Endothelial cell of umbilical vein (primary cell): ENCODE measurements around the gene SYNM. TPM values are rescaled to one million over a fixed set of nuclear protein-coding genes. Genes with fewer than 3 reads are reported as not detected.

Experiments used
- BruUV-seq: library from RNA; stranded (reverse); fragments of 400-500 nt; replicated peaks from 2 replicates; lab custom pipeline; 2021; lab: Mats Ljungman, UMichigan
- CTCF ChIA-PET: fragments of 300-600, 350-600 bp; sonication (Branson Sonifier 250); formaldehyde crosslinking; loops from one replicate; lab custom pipeline; 2021; ENCODE audit warnings: antibody characterized with exemption, inconsistent platforms; lab: Charles Lee
- POLR2A ChIA-PET: fragments of 300-600, 350-600 bp; sonication (Branson Sonifier 250); formaldehyde crosslinking; loops from one replicate; lab custom pipeline; 2021; ENCODE audit warnings: antibody characterized with exemption, inconsistent platforms; lab: Charles Lee
- DNase-seq: peaks from one replicate; pipeline ENCODE4 v3.0.0-alpha.2; 2011; ENCODE audit warnings: low read depth, low spot score
- FAIRE-seq: peaks from 2 replicates; lab custom pipeline; 2011; peaks lifted over from hg19 to GRCh38; lab: Jason Lieb, UNC
- H2AFZ ChIP-seq: 2 replicates; pipeline ENCODE4 v1.6.0; 2012; ENCODE audit warnings: low read depth, low read length, control low read depth, inconsistent platforms
- H3K27ac ChIP-seq: 2 replicates; pipeline ENCODE4 v1.5.1; 2011; ENCODE audit warnings: low read depth, mild to moderate bottlenecking, control low read depth, low read length, moderate library complexity; ENCODE audit not compliant: insufficient read depth
- H3K27me3 ChIP-seq, 2 experiments: 2 replicates each; pipeline versions ENCODE4 v1.6.0 to v1.6.1; 2011; ENCODE audit warnings: low read length in 2 of 2, mixed read lengths in 1 of 2; ENCODE audit not compliant: control insufficient read depth in 2 of 2, insufficient read depth in 2 of 2
- H3K36me3 ChIP-seq, 2 experiments: 2 replicates in 1 of 2; 3 replicates in 1 of 2; pipeline ENCODE4 v1.5.1; 2011; ENCODE audit warnings: low read length in 2 of 2, mild to moderate bottlenecking in 1 of 2, moderate library complexity in 1 of 2; ENCODE audit not compliant: control insufficient read depth in 2 of 2, insufficient read depth in 2 of 2; ENCODE audit errors: extremely low read depth in 1 of 2
- H3K4me1 ChIP-seq: 3 replicates; pipeline ENCODE4 v1.5.1; 2011; ENCODE audit warnings: mild to moderate bottlenecking, low read length; ENCODE audit not compliant: control insufficient read depth, insufficient read depth; ENCODE audit errors: extremely low read depth
- H3K4me2 ChIP-seq: 2 replicates; pipeline ENCODE4 v1.6.1; 2011; ENCODE audit warnings: low read length, control low read depth, mixed read lengths; ENCODE audit not compliant: insufficient read depth
- H3K4me3 ChIP-seq, 3 experiments: fragments of 200-600 bp in 1 of 3; sonication (generic), shearing (Covaris generic) in 1 of 3; replicated peaks in 1 of 3; 2 replicates each; pipeline ENCODE4 v1.5.1; 2011 to 2016; ENCODE audit warnings: control low read depth in 3 of 3, low read length in 3 of 3, mild to moderate bottlenecking in 2 of 3, inconsistent platforms in 1 of 3, low read depth in 1 of 3, moderate library complexity in 1 of 3; ENCODE audit not compliant: insufficient read depth in 1 of 3
- H3K79me2 ChIP-seq: 2 replicates; pipeline ENCODE4 v1.6.0; 2012; ENCODE audit warnings: low read length, inconsistent platforms; ENCODE audit not compliant: control insufficient read depth, insufficient read depth
- H3K9ac ChIP-seq: replicated peaks from 2 replicates; pipeline ENCODE3; 2011; ENCODE audit warnings: low read length, control low read depth; ENCODE audit not compliant: insufficient read depth; ENCODE audit errors: extremely low read depth
- H3K9me1 ChIP-seq: replicated peaks from 3 replicates; pipeline ENCODE4 v1.6.0; 2011; ENCODE audit warnings: mild to moderate bottlenecking, low read length; ENCODE audit not compliant: control insufficient read depth, insufficient read depth; ENCODE audit errors: extremely low read depth
- H3K9me3 ChIP-seq: replicated peaks from 2 replicates; pipeline ENCODE4 v1.5.1; 2012; ENCODE audit warnings: low read length, inconsistent platforms; ENCODE audit not compliant: control insufficient read depth, insufficient read depth
- H4K20me1 ChIP-seq: replicated peaks from 2 replicates; pipeline ENCODE3; 2011; ENCODE audit warnings: mild to moderate bottlenecking, low read length; ENCODE audit not compliant: control insufficient read depth, insufficient read depth; ENCODE audit errors: extremely low read depth
- EZH2 ChIP-seq: IDR thresholded peaks from 2 replicates; pipeline ENCODE4 v1.6.1; 2012; ENCODE audit warnings: borderline replicate concordance, low read depth, mild to moderate bottlenecking, moderate library complexity, low read length, inconsistent platforms; ENCODE audit not compliant: severe bottlenecking
- FOS ChIP-seq: IDR thresholded peaks from 2 replicates; pipeline ENCODE4 v1.6.1; 2011; ENCODE audit warnings: mild to moderate bottlenecking, low read length, moderate library complexity, borderline replicate concordance; ENCODE audit not compliant: insufficient read depth
- GATA2 ChIP-seq: IDR thresholded peaks from 2 replicates; pipeline ENCODE4 v1.7.0; 2011; ENCODE audit warnings: low read depth, mild to moderate bottlenecking, moderate library complexity, mixed read lengths, low read length; ENCODE audit not compliant: insufficient read length, insufficient read depth
- JUN ChIP-seq: IDR thresholded peaks from 2 replicates; pipeline ENCODE4 v1.6.1; 2011; ENCODE audit warnings: borderline replicate concordance, low read depth; ENCODE audit not compliant: insufficient read length, insufficient read depth
- MYC ChIP-seq: IDR thresholded peaks from one replicate; pipeline ENCODE4 v1.6.1; 2011; ENCODE audit warnings: mild to moderate bottlenecking, low read depth, low read length
- POLR2A ChIP-seq: IDR thresholded peaks from 2 replicates; pipeline ENCODE4 v1.6.1; 2012; ENCODE audit warnings: low read depth, mild to moderate bottlenecking, control low read depth, low read length
- POLR2AphosphoS5 ChIP-seq: IDR thresholded peaks from 2 replicates; pipeline ENCODE4 v1.6.1; 2012; ENCODE audit warnings: low read depth, mild to moderate bottlenecking, control low read depth, low read length, moderate library complexity; ENCODE audit not compliant: insufficient read depth
- dilution Hi-C: fragments of 300-500 bp; cut with MboI; formaldehyde crosslinking; loops from one replicate; pipeline ENCODE4 v1.15.0; 2019; ENCODE audit warnings: low sequenced_read_pairs; ENCODE audit not compliant: extremely low pct_ligation_motif_present
- intact Hi-C: fragments of 100-400 bp; cut with micrococcal nuclease; formaldehyde crosslinking; loops from one replicate; pipeline ENCODE4 v1.10.0; 2022
- polyA plus RNA-seq, 4 experiments: library from polyadenylated mRNA; depleted of rRNA in 3 of 4; stranded (reverse) in 3 of 4; unstranded in 1 of 4; fragments of >200 nt; gene quantifications; 2 replicates each; pipeline versions ENCODE4 v1.2.1 to v1.2.3, GENCODE V29; 2011 to 2012; ENCODE audit warnings: missing spikeins in 1 of 4
- total RNA-seq: library from RNA; stranded (reverse); gene quantifications from 2 replicates; pipeline ENCODE4 v1.2.3, GENCODE V29; 2021
- TF ChIP-seq, protein P1 (sequence below), 2 donors: IDR thresholded peaks; 1 replicate in 1 of 2; 2 replicates in 1 of 2; pipeline ENCODE4 v1.5.1; 2011; ENCODE audit warnings: low read length in 2 of 2, mild to moderate bottlenecking in 2 of 2, moderate library complexity in 2 of 2, control low read depth in 1 of 2, inconsistent platforms in 1 of 2, low read depth in 1 of 2; ENCODE audit not compliant: insufficient read depth in 1 of 2; ENCODE audit errors: extremely low read depth in 1 of 2
- TF ChIP-seq, protein P2 (sequence below): IDR thresholded peaks from 2 replicates; pipeline ENCODE4 v1.6.1; 2011; ENCODE audit not compliant: insufficient read depth, insufficient read length

SYNM gene
- total and polyA plus RNA-seq, 2 donors (not counting 3 experiments of a cell fraction or from before 2014, with no cell fraction given): 3.7 to 10.2 TPM

DNA sequence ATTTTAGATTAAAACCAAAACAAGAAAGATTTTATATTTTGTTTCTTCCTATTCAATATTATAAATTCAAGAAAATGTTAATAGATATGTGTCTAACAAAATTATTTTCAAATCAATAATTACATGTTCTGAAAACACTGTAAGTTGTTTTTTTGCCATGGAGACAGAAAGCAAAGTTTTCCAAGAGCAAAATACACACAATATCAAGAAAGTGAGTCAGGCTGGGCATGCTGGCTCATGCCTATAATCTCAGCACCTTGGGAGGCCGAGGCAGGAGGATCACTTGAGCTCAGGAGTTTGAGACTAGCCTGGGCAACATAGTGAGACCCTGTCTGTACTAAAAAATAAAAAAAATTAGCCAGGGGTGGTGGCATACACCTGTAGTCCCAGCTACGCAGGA is 72.8 kb downstream of the SYNM start:
- Histone ChIP-seq H3K27ac (peak overlapping the region; percentile 4), H3K4me2 (no peak overlapping the region), H3K36me3 (peaks cover 0 to 6% of the 10 kb centered on the region in 2 experiments), H4K20me1 (no peaks in the 10 kb centered on the region), H3K4me3 (no peak overlapping the region), H3K9me3 (no peaks in the 10 kb centered on the region), H3K4me1 (peaks cover 7% of the 10 kb centered on the region), H3K79me2 (no peaks in the 10 kb centered on the region), H3K9ac (no peak overlapping the region), H2AFZ (no peak overlapping the region), H3K9me1 (no peaks in the 10 kb centered on the region), H3K27me3 (no peaks in the 10 kb centered on the region)
- TF ChIP-seq JUN: no peak
- intact Hi-C loops (no loop called here), dilution Hi-C loops (no loop called here)
- peak; percentile 28 for DNase-seq
- no peak for FAIRE-seq
- no TSS peak for BruUV-seq
- CTCF ChIA-PET: interaction anchor here (1.4 to 2.2 kb wide), 2 partner anchors 54 to 77 kb away, joined by 4 read pairs; no protein-coding TSS in a partner anchor
- POLR2A ChIA-PET: interaction anchor here (0.5 kb wide), 1 partner anchor 13 kb away, joined by 6 read pairs; no protein-coding TSS in a partner anchor

DNA sequence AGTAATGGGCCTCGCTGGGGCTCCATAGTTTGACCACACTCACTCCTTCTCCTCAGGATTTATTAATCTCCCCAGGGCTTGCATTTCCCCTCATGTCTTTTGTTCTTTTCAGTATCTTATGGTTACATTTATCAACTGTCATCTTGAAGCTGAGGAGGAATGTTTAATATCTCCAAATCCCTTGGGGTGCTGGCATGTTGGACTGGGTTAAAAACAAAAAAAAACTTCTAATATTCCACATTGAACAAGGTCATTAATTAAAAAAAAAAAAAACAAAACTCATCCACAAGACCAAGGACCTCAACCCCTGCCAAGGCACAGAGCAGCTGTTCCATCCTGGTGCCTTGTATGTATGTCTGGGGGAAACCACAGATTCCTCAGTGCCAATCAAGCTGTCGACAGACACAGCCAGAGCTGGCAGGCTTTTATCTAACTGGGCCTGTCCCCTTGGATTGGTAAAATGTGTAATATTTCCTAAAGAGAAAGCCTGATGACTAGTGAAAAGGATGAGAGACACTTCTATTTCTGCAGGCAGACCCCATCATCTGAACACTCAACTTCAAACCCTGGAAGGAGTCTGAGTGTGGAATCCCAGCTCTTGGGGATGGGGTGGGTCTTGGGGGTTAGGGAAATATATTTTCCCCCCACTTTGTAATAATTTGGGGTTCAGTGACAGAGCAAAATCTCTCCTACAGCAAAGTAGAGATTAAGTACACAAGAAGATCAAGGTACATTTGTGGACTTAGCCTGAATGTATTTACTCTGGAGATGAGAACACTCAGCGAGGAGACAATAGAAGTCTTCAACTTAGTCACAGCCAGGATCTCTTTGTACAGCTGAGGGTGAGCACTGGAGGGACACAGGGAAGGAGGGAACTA is 75.4 kb downstream of the SYNM start:
- no peak for DNase-seq
- ChIA-PET CTCF (interaction anchor here (1.0 kb wide), 1 partner anchor 75 kb away, joined by 3 read pairs; no protein-coding TSS in a partner anchor), POLR2A (no interaction called here)
- TF ChIP-seq, protein P1, sequence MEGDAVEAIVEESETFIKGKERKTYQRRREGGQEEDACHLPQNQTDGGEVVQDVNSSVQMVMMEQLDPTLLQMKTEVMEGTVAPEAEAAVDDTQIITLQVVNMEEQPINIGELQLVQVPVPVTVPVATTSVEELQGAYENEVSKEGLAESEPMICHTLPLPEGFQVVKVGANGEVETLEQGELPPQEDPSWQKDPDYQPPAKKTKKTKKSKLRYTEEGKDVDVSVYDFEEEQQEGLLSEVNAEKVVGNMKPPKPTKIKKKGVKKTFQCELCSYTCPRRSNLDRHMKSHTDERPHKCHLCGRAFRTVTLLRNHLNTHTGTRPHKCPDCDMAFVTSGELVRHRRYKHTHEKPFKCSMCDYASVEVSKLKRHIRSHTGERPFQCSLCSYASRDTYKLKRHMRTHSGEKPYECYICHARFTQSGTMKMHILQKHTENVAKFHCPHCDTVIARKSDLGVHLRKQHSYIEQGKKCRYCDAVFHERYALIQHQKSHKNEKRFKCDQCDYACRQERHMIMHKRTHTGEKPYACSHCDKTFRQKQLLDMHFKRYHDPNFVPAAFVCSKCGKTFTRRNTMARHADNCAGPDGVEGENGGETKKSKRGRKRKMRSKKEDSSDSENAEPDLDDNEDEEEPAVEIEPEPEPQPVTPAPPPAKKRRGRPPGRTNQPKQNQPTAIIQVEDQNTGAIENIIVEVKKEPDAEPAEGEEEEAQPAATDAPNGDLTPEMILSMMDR (IDR thresholded peaks at IDR 0.05; ENCODE audit: extremely low read depth in 1 of 2, insufficient read depth in 1 of 2, low read depth in 1 of 2, low read length in 2 of 2): no peak
- TF ChIP-seq JUN: no peak
- no peak for TF ChIP-seq FOS
- TF ChIP-seq GATA2: no peak
- TF ChIP-seq, protein P2, sequence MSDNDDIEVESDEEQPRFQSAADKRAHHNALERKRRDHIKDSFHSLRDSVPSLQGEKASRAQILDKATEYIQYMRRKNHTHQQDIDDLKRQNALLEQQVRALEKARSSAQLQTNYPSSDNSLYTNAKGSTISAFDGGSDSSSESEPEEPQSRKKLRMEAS: no peak
- no peak for TF ChIP-seq POLR2A
- TF ChIP-seq POLR2AphosphoS5: no peak
- TF ChIP-seq EZH2: no peak
- no peak for TF ChIP-seq MYC
- Histone ChIP-seq H3K27ac (no peak overlapping the region), H3K4me3 (no peak overlapping the region), H3K9ac (no peak overlapping the region), H3K4me2 (no peak overlapping the region), H3K36me3 (peaks cover 0 to 4% of the 10 kb centered on the region in 2 experiments), H3K9me1 (no peaks in the 10 kb centered on the region), H3K27me3 (no peaks in the 10 kb centered on the region), H2AFZ (no peak overlapping the region), H3K9me3 (no peaks in the 10 kb centered on the region), H3K4me1 (peaks cover 7% of the 10 kb centered on the region), H3K79me2 (no peaks in the 10 kb centered on the region), H4K20me1 (no peaks in the 10 kb centered on the region)
- dilution Hi-C loops (no loop called here), intact Hi-C loops (no loop called here)
- FAIRE-seq: no peak
- no TSS peak for BruUV-seq
